K562 (cell line): ENCODE data around the gene SCUBE1. TPM values are rescaled to one million over a fixed set of nuclear protein-coding genes. Genes with fewer than 3 reads are reported as not detected.

Experiments
- BHLHE40 ChIP-seq: IDR thresholded peaks from 2 replicates; pipeline ENCODE4 v1.6.1; 2011; ENCODE audit warnings: low read length, improper control_type of control experiment
- CAMTA2 ChIP-seq: fragments of 250-450 bp; sonication (Bioruptor Pico); conservative IDR thresholded peaks from 2 replicates; pipeline ENCODE4 v1.5.1; 2022
- CTCFL ChIP-seq: IDR thresholded peaks from 2 replicates; pipeline ENCODE4 v1.6.1; 2011; ENCODE audit warnings: borderline replicate concordance, low read depth, mild to moderate bottlenecking, moderate library complexity, low read length; ENCODE audit not compliant: insufficient read depth, poor library complexity, severe bottlenecking
- E2F8 ChIP-seq: fragments of 450-650 bp; IDR thresholded peaks from 2 replicates; pipeline ENCODE4 v1.7.1; 2018; ENCODE audit warnings: mild to moderate bottlenecking, low read depth; ENCODE audit not compliant: partially characterized antibody
- ELK1 ChIP-seq: sonication (generic); formaldehyde crosslinking; IDR thresholded peaks from 2 replicates; pipeline ENCODE4 v1.8.1; 2022; ENCODE audit warnings: missing genetic modification reagents
- HDAC3 ChIP-seq: fragments of 450-650 bp; IDR thresholded peaks from 2 replicates; pipeline ENCODE4 v1.6.1; 2018; ENCODE audit warnings: borderline replicate concordance, mild to moderate bottlenecking, moderate library complexity; ENCODE audit not compliant: partially characterized antibody
- HDGF ChIP-seq: fragments of 450-650 bp; IDR thresholded peaks from 2 replicates; pipeline ENCODE4 v1.6.1; 2016
- HMGN3 ChIP-seq: IDR thresholded peaks from 2 replicates; pipeline ENCODE4 v1.6.1; 2011; ENCODE audit warnings: borderline replicate concordance, low read depth, mild to moderate bottlenecking, mixed read lengths, low read length; ENCODE audit not compliant: insufficient read length; ENCODE audit errors: extremely low read depth
- IRF2 ChIP-seq: sonication (generic); formaldehyde crosslinking; IDR thresholded peaks from 2 replicates; pipeline ENCODE4 v1.8.1; 2022; ENCODE audit warnings: mild to moderate bottlenecking, missing genetic modification reagents
- MAZ ChIP-seq, 2 experiments: fragments of 450-650 bp in 1 of 2; sonication (generic) in 1 of 2; formaldehyde crosslinking; IDR thresholded peaks in 1 of 2; conservative IDR thresholded peaks in 1 of 2; 2 replicates each; pipeline versions ENCODE4 v1.4.0 to v1.5.0; 2020; ENCODE audit warnings: mild to moderate bottlenecking in 1 of 2, missing genetic modification reagents in 1 of 2
- RBM25 ChIP-seq: fragments of 200-400 bp; formaldehyde crosslinking; IDR thresholded peaks from 2 replicates; pipeline ENCODE4 v1.6.1; 2018; ENCODE audit warnings: low read length, low read depth, moderate library complexity; ENCODE audit not compliant: severe bottlenecking
- ZNF124 ChIP-seq: sonication (generic); formaldehyde crosslinking; IDR thresholded peaks from 2 replicates; pipeline ENCODE4 v1.8.1; 2022; ENCODE audit warnings: missing genetic modification reagents
- ZNF347 ChIP-seq: fragments of 450-650 bp; formaldehyde crosslinking; IDR thresholded peaks from 2 replicates; pipeline ENCODE4 v1.4.0; 2020; ENCODE audit warnings: low read depth, mild to moderate bottlenecking, moderate library complexity
- polyA plus RNA-seq, 8 experiments: library from polyadenylated mRNA; depleted of rRNA in 4 of 8; stranded (reverse) in 5 of 8; unstranded in 3 of 8; fragments of >200 nt; fragmentation: Nextera tagmentation in 2 of 8; fragmentation: Illumina TruSeq in 1 of 8; extraction: Ambion mirVana in 2 of 8; extraction: Trizol in 1 of 8; gene quantifications; 2 replicates each; pipeline versions ENCODE4 v1.2.1 to v1.2.3, GENCODE V29; 2011 to 2014; ENCODE audit warnings: inconsistent platforms in 1 of 8, missing spikeins in 1 of 8
- total RNA-seq, 7 experiments: library from RNA; depleted of rRNA in 6 of 7; stranded (reverse); fragments of >200 nt in 6 of 7; fragmentation: Illumina TruSeq in 2 of 7; extraction: Trizol in 2 of 7; gene quantifications; 2 replicates each; pipeline versions ENCODE4 v1.2.1 to v1.2.3, GENCODE V29; 2011 to 2021; ENCODE audit warnings: low replicate concordance in 1 of 7
- TF ChIP-seq, protein P1 (sequence below): fragments of 200-400 bp; formaldehyde crosslinking; IDR thresholded peaks from 2 replicates; pipeline ENCODE4 v1.6.1; 2017; ENCODE audit warnings: mild to moderate bottlenecking, low read depth, low read length, moderate library complexity
- TF ChIP-seq, protein P2 (sequence below): fragments of 450-650 bp; formaldehyde crosslinking; IDR thresholded peaks from 2 replicates; pipeline ENCODE4 v1.4.0; 2020; ENCODE audit warnings: mild to moderate bottlenecking

SCUBE1 gene
- total and polyA plus RNA-seq, 9 of the 15 experiments (the other 6 are each of a cell fraction or from before 2014, with no cell fraction given), result 0.03 to 0.47 (median 0.29) TPM; not detected in 6

GRCh38 chr22:43162412-43163150 lies 180.6 kb downstream of the SCUBE1 start (continued):
- TF ChIP-seq, protein P1, sequence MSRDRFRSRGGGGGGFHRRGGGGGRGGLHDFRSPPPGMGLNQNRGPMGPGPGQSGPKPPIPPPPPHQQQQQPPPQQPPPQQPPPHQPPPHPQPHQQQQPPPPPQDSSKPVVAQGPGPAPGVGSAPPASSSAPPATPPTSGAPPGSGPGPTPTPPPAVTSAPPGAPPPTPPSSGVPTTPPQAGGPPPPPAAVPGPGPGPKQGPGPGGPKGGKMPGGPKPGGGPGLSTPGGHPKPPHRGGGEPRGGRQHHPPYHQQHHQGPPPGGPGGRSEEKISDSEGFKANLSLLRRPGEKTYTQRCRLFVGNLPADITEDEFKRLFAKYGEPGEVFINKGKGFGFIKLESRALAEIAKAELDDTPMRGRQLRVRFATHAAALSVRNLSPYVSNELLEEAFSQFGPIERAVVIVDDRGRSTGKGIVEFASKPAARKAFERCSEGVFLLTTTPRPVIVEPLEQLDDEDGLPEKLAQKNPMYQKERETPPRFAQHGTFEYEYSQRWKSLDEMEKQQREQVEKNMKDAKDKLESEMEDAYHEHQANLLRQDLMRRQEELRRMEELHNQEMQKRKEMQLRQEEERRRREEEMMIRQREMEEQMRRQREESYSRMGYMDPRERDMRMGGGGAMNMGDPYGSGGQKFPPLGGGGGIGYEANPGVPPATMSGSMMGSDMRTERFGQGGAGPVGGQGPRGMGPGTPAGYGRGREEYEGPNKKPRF, result no peak
- TF ChIP-seq HMGN3, result no peak
- TF ChIP-seq E2F8, result no peak
- no peak for TF ChIP-seq ZNF347 (CRISPR knock-in tag)
- no peak for TF ChIP-seq ZNF124 (CRISPR knock-in tag)
- TF ChIP-seq CAMTA2 (CRISPR knock-in tag), result no peak
- TF ChIP-seq MAZ (CRISPR knock-in tag; conservative IDR thresholded peaks at IDR 0.05 in 1 of 2, IDR thresholded peaks at IDR 0.05 in 1 of 2), result no peak
- TF ChIP-seq CTCFL, result no peak
- TF ChIP-seq IRF2 (CRISPR knock-in tag), result no peak
- no peak for TF ChIP-seq HDGF
- TF ChIP-seq ELK1 (CRISPR knock-in tag), result no peak
- TF ChIP-seq BHLHE40, result no peak
- peak; percentile 51 for TF ChIP-seq RBM25
- TF ChIP-seq HDAC3, result no peak
- TF ChIP-seq, protein P2, sequence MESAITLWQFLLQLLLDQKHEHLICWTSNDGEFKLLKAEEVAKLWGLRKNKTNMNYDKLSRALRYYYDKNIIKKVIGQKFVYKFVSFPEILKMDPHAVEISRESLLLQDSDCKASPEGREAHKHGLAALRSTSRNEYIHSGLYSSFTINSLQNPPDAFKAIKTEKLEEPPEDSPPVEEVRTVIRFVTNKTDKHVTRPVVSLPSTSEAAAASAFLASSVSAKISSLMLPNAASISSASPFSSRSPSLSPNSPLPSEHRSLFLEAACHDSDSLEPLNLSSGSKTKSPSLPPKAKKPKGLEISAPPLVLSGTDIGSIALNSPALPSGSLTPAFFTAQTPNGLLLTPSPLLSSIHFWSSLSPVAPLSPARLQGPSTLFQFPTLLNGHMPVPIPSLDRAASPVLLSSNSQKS (CRISPR knock-in tag), result no peak
